Stimulated activated CD8-positive, alpha-beta memory T cell treated with anti-CD3 and anti-CD28 coated beads, Interleukin-15, amount 100 ng/mL, for 48 hours (primary cell): ENCODE results near the gene NDUFS3.
A peak's percentile ranks its signal among the peaks of the same experiment; 100 is the strongest.
"Not testable (repeated sequence)": the region's sequence is repeated elsewhere in the genome, so short reads cannot be mapped to it uniquely, and the experiment has no call there.

Source experiments
- DNase-seq, 2 donors: peaks; one replicate each; pipeline ENCODE4 v3.0.0-alpha.2; 2020; ENCODE audit warnings: low read depth in 2 of 2

Gene NDUFS3

DNA sequence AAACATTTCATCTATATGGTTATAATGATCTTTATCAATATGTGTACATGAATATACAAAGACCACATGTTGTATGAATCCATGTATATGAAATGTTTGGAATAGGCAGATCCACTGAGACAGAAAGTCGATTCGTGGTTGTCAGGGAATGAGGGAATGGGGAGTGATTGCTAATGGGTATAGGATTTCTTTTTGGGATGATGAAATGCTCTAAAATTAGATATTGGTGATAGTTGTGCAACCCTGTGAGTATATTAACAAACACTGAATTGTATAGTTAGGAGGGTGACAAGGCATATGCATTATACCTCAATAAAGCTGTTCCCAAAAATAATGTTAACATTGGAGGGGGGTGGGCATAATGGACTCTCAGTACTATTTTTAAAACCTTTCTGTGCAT, 18.4 kb upstream of the NDUFS3 start:
- no peak for DNase-seq

DNA sequence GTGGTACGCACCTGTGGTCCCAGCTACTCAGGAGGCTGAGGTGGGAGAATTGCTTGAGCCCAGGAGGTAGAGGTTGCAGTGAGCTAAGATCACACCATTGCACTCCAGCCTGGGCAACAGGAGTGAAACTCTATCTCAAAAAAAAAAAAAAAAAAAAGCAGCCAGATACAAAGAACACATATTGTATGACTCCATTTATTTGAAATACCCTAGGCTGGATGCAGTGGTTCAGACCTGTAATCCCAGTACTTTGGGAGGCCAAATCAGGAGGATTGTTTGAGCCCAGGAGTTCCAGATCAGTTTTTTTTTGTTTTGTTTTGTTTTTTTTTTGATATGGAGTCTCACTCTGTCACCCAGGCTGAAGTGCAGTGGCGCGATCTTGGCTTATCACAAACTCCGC, 16.5 kb upstream of the NDUFS3 start:
- not testable (repeated sequence) for DNase-seq

DNA sequence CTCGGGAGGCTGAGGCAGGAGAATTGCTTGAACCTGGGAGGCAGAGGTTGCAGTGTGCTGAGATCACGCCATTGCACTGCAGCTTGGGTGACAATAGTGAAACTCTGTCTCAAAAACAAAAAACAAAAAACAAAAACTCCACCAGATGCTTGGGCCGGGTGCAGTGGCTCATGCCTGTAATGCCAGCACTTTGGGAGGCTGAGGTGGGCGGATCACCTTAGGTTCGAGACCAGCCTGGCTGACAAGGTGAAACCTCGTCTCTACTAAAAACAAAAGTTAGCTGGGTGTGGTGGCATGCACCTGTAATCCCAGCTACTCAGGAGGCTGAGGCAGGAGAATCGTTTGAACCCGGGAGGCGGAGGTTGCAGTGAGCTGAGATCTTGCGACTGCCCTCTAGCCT, 14.5 kb upstream of the NDUFS3 start:
- not testable (repeated sequence) for DNase-seq

DNA sequence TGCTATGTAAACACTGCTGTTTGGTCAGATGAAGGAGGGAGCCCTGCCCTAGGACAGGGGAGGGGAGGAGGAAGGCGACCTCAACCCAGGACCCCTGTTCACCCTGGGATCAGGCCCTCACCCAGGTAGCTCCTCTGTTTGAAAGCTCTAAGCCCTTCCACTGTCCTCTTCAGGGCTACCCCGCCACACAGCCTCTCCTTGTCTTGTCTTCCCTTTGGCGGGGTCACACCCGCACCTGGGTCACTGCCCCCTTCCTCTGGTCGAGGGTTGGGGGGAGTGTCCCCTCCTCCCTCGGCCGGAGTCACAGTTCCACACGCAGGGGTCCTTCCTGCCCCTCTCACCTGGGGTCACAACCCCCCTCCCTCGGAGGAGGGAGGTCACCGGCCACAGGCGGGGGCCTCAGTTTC, 13.9 kb upstream of the NDUFS3 start:
- DNase-seq, result no peak

DNA sequence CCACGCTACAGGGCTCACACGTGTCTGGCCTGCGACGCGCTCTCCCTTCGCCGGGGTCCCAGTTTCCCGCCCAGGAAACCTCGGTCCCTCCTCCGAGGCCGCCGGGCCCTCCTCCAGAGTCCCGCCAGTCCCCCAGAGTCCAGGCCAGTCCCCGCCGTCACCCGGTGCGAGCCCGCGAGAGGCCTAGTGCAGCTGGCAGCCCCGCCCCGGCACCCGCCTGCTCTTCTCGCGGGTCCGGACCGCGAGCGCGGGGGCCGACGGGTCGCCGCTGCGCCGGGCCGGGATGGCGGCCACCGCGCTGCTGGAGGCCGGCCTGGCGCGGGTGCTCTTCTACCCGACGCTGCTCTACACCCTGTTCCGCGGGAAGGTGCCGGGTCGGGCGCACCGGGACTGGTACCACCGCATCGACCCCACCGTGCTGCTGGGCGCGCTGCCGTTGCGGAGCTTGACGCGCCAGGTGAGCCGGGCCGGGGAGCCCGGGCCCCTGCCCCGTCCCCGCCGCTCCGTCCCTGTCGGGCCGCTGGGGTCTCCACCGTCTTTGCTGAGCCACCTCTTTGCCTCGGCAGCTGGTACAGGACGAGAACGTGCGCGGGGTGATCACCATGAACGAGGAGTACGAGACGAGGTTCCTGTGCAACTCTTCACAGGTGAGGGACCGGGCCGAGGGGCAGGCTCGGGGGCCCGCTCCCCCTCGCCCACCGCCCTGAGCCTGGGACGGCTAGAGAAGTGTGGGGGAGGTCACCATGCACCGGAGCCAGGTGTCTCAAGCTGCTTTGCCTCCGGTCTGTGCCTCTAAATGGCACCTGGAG, 13.3 kb upstream of the NDUFS3 start, which contains the start of gene PTPMT1:
Gene PTPMT1 (plus strand): TSS at position 260 of the 809 bp plus-strand sequence. CDS start 24 bp downstream, at position 284.
- peak; percentile 66 to 70 for DNase-seq

DNA sequence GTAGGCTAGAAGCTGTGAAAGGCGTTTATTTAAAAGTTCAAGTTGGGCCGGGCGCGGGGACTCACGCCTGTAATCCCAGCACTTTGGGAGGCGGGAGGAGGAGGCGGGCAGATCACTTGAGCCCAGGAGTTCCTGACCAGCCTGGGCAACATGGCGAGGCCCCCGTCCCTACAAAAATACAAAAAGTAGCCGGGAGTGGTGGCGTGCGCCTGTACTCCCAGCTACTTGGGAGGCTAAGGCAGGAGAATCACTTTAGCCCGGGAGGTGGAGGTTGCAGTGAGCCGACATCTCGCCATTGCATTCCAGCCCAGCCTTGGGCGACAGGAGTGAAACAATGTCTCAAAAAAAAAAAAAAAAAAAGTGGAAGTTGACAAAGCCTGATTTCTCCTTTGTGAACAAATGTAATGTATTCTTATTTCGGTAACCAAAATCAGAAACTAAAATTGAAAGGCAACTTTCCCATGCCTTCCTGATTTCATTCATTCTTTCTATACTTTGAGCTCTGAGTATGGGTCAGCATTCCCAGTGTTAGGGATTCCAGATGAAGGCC, 12.7 kb upstream of the NDUFS3 start:
- no peak for DNase-seq

DNA sequence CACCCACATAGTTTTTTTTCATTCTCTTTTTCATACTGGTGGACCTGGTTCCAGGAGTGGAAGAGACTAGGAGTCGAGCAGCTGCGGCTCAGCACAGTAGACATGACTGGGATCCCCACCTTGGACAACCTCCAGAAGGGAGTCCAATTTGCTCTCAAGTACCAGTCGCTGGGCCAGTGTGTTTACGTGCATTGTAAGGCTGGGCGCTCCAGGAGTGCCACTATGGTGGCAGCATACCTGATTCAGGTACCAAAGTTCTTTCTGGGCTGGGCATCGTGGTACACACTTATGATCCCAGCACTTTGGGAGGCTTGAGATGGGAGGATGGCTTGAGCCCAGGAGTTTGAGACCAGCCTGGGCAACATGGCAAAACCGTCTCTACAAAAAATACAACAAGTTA, 9.2 kb upstream of the NDUFS3 start:
- DNase-seq, result no peak

DNA sequence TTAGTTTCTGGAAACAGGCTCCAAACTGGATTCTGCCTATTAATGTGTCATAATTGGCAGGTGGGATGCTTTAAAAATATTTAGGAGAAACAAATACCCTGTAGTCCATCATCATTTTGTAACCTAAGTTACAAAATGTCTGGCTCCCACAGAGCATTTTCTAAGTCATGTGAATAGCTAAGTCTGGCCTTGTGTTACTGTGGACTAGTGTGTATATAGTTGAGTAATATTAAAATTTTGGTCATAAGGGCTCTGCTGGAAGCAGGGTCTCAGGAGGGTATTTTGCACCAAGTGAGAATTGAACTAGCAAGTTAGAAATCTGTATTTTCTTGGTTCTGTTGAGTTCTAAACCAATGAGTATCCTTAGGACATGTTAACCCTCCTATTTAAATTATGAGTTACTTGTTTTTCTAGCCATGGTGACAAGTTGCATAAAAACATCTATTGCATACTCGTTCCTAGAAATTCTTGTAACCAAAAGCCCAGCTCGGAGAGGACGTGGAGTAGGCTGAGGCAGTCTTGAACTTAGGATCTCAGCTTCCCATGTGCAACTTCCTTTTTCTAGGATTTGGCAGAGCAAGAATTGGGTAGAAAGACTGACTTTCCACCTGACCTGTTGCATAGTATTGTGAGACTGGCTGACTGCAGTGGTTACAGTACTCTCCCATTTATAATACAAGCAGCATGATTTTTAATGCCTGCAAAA, 8.1 kb upstream of the NDUFS3 start:
- DNase-seq, result no peak

DNA sequence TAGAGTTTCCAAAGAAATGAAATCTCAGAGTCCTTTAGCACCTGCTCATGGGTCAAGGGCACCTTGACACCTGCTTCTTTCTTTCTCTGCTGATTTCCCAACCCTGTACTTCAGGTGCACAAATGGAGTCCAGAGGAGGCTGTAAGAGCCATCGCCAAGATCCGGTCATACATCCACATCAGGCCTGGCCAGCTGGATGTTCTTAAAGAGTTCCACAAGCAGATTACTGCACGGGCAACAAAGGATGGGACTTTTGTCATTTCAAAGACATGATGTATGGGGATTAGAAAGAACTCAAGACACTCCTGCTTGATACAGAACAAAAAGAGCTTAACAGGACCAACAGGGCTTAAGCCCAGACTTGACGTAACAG, 7.5 kb upstream of the NDUFS3 start:
- DNase-seq, result no peak

DNA sequence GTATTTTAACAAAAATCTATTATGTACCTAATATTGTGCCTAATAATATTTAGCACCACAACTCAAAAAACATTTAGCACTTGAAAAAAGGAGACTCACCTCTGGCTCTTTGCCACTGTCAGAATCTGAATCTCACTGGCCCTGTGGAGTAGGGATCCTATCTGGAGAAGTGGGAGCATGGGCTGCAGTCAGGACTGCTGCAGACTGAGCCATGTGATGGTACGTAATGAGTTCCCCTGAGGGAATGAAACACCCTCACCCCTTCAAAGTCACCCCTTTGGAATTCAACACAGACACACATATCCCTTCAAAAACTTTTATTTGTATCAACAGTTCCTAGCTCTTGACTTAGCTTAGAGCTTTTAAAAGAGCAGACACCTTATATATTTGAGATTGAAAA, 7.0 kb upstream of the NDUFS3 start:
- no peak for DNase-seq

DNA sequence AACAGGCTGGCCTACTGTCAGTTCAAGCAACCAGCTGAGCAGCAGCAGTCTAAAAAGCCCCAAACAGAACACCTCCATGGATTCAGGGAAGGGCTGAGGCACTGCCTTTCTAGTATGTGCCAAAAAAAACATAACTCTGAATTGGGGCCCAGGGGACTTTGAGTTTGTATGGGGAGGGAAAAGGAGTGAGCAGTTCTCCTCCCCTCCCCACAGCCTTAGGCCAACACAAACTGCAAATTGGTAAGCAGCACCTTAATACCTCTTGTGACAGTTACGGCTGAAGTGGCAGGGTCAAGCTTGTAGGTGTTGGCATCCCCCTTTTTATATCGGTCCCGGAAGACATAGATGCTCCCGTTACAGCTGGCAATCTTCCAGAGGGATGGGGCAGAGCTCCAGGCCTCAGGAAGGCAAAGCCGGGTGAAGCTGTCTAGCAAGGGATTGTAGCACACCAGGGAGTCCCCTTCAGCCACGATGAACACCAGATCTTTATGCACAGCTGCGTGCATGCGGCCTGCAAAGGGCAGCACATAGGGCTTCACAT, 6.1 kb upstream of the NDUFS3 start:
- no peak for DNase-seq

DNA sequence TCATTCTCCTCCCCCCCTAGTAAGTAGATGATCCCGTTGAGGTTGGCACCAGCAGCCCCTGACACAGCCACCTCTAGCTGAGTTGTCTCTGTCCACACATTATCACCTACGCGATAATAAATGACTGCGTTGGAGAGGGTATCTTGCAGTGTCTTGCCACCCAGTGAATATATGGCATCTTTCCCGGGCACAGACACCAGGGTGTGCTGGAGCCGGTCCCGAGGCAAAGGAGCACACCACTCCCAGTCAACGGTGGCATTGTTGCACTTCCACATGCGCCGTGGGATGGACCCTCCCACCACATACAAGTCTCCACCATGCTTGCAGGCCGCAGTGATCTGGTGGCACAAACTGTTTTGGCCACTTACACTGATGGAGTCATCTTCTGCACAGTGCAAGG, 5.6 kb upstream of the NDUFS3 start:
- no peak for DNase-seq

DNA sequence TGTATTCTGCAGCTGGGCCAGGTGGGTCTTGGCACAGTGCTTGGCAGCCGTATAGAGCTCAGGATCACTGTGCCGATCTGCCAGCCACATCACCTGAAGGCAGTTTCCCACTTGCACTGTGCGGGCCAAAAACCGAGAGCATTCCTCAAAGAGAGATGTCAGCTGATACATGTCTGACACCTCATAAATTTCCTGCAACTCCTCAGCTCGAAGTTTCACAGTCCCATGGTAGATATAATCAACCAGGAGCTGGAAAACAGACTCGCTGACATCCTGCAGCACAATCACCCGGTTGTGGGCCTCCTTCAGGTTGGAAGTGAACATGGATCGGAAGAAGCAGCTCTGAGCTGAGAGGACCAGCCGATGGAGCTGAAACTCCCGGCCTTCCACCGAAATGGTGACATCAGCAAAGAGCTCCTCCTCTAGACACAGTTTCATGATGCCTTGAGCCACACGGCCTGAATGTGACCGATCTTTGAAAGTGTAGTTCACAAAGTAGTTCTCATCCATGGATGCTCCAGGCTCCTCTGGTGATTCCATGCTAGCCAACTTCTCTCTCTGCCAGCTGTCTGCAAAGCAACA, 1.3 kb upstream of the NDUFS3 start:
- no peak for DNase-seq

DNA sequence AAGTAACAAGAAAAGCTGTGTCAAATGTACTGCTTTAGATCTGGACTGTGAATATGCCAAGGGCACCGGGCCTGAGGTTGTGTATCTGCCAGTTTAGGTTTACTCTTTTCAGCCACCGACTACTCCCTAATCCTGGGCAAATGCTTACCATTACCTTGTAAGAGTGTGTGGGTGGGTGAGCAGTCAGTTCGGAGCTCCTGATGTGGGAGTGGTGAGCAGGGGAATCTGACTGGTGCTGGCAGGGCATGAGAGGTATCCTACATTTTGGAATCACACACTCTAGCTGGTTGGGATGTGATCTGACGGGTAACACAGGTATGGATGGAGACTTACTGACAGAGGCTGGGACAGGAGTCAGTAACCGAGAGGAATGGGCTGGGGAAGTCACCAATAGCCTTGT, 5.0 kb downstream of the NDUFS3 start:
- DNase-seq, result no peak

DNA sequence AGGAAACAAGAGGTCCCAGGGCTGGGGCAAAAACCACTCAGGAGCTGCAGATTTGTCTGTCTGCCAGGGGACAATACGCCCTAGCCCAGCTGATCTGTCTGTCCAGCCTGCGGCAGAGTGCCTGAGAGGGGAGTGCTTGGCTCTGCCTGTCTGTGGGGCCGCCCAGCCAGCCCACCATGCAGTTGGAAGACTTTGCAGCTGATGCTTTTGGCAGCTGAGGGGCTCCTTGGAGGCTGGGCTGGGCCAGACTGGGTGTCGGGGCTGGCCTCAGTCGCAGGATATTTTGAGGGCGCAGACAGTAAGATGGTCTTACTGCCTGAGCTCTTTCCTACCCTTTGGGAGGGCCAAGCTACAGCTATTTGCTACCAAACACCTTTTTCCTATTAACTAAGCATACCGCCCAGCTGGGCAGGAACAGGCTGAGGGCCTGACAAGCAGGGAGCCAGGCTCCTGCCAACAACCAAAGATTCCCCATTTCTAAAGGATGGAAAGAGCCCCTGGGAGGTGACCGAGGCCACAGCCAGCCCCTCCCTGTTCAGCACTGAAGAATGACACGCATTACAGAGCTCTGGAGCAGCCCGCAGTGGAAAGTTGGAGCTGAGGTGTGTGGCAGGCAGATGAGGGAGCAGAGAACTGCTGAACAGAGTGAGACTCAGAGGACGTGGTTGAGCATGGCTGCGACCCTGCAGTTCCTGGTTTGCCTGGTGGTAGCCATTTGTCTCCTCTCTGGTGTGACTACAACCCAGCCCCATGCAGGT, 7.4 kb downstream of the NDUFS3 start, which contains the start of gene FAM180B:
Gene FAM180B (plus strand): TSS at position 581 of the 758 bp plus-strand sequence. CDS start 91 bp downstream, at position 672.
- DNase-seq, result no peak

DNA sequence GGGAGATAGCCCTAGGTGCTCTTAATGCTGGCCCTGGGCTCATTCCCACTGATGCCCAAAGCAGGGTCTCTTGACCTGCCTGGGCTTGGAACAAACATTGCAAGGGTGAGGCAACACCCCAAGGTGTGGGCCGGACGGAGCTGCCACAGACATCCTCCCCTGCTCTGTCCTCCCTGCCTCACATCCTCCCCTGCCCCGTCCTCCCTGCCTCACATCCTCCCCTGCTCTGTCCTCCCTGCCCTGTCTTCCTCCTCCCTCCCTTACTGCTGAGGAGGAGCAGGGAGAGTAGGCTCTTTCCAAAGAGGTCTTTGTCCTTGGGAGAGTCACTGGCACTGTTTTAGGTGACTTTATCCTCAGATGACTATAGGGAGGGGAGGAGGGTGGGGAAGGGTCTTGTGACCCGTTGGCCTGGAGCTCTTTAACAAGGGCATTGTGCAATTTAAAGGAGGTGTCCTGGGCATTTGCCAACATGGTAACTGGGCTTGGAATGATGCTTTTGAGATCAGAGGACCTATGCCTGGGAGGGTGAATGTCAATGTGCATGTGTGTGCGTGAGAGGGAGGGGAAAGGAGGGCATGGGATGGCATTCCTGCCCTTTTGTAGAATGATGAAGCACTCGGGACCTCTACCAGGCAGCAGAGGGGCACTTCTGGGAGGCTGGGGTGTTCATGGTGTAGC, 8.3 kb downstream of the NDUFS3 start:
- DNase-seq, result no peak

DNA sequence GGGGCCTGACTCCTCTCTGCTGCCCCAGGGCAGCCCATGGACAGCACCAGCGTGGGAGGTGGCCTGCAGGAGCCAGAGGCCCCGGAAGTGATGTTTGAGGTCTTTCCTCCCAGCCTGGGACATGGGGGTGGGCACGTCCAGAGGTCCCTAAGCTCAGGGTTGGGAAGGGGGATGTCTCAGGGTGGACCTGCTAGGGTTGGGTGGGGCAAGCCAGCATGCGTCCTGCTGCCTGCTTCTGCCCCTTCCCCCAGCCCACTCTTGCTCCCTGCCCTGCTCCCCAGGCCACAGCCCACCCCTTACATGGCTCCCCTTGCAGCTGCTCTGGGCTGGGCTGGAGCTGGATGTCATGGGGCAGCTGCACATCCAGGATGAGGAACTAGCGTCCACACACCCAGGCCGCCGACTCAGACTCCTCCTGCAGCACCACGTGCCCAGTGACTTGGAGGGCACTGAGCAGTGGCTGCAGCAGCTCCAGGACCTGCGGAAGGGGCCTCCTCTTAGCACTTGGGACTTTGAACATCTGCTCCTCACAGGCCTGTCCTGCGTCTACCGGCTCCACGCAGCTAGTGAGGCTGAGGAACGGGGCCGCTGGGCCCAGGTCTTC, 9.0 kb downstream of the NDUFS3 start:
- no peak for DNase-seq

DNA sequence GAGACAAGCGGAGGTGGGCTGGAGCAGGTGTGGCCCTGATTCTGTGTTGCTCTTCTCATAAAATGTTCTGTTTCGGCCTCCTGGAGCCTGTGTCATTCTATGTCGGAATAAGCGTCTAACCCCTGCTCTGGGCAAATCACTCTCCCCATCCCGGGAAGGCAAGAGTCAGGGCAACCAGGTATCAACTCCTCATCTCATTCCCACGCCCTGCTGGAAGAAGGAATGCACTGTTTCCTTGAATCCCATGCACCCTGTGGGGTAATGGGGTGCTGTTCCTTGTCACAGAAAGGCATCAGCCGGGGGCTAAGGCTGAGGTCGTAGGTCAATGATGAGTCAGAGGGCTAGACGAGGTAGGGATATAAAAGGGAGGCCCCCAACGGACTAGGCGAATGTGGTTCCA, 10.2 kb downstream of the NDUFS3 start:
- DNase-seq, result no peak

DNA sequence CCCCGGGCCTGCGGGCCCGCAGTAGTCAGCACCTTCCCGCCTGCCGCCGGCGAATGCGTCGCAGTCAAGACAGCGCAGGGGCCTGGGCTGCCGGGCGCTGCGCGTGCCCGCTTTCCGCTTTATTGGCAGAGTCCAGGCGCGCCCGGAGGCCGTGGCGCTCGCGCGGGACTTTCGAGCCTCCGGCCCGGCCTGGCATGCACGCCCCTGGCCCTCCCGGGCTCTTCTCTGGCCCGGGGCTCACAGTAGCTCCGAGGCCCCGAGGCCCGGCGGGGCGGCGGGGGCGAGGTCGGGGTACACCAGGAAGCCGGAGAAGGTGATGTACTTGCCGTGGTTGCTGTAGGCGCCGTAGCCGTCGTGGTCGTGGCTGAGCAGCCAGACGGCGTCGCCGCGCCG, 10.7 kb downstream of the NDUFS3 start:
- DNase-seq, result no peak
